Esophagus muscularis mucosa (tissue), 4 donors: ENCODE measurements around the gene FBXW5. TPM values are rescaled to one million over a fixed set of nuclear protein-coding genes. Genes with fewer than 3 reads are reported as not detected.

ENCODE experiments used
- DNase-seq: peaks from one replicate; pipeline ENCODE4 v3.0.0-alpha.2; 2017; ENCODE audit errors: extremely low spot score
- H3K27ac ChIP-seq, 4 donors: fragments of 200-600 bp; sonication (generic); replicated peaks in 1 of 4; 1 replicate in 3 of 4; 2 replicates in 1 of 4; pipeline ENCODE4 v1.5.1; 2016 to 2019; ENCODE audit warnings: mild to moderate bottlenecking in 1 of 4
- H3K27me3 ChIP-seq, 4 donors: fragments of 200-600 bp; sonication (generic); one replicate each; pipeline versions ENCODE4 v1.5.1 to v1.6.0; 2016 to 2019
- H3K36me3 ChIP-seq, 4 donors: fragments of 200-600 bp; sonication (generic); one replicate each; pipeline ENCODE4 v1.5.1; 2016 to 2019
- H3K4me1 ChIP-seq, 4 donors: fragments of 200-600 bp; sonication (generic); one replicate each; pipeline ENCODE4 v1.5.1; 2016 to 2019
- H3K4me3 ChIP-seq, 4 donors: fragments of 200-600 bp; sonication (generic); 1 replicate in 2 of 4; 2 replicates in 2 of 4; pipeline ENCODE4 v1.5.1; 2016 to 2019; ENCODE audit warnings: mild to moderate bottlenecking in 4 of 4, moderate library complexity in 1 of 4
- H3K9me3 ChIP-seq, 4 donors: fragments of 200-600 bp; sonication (generic); 1 replicate in 3 of 4; 2 replicates in 1 of 4; pipeline ENCODE4 v1.5.1; 2016 to 2019
- CTCF ChIP-seq, 3 experiments: fragments of 200-600 bp in 2 of 3; fragments of 450-650 bp in 1 of 3; sonication (generic) in 2 of 3; IDR thresholded peaks; one replicate each; pipeline ENCODE4 v1.5.1; 2017 to 2019; ENCODE audit warnings: antibody characterized with exemption in 3 of 3, mild to moderate bottlenecking in 2 of 3, moderate library complexity in 1 of 3
- EP300 ChIP-seq: sonication (generic); formaldehyde crosslinking; IDR thresholded peaks from one replicate; pipeline ENCODE4 v1.6.1; 2017; ENCODE audit warnings: antibody characterized with exemption
- POLR2A ChIP-seq: fragments of 450-650 bp; IDR thresholded peaks from one replicate; pipeline ENCODE4 v1.6.1; 2017; ENCODE audit warnings: antibody characterized with exemption, moderate library complexity, mild to moderate bottlenecking, low read depth
- POLR2AphosphoS5 ChIP-seq, 2 donors: sonication (generic); formaldehyde crosslinking; IDR thresholded peaks; one replicate each; pipeline ENCODE4 v1.6.1; 2017; ENCODE audit warnings: antibody characterized with exemption in 2 of 2
- WGBS: methylation state at CpG from one replicate; pipeline ENCODE4 v1.1.5; 2018; 5-methylcytosine and 5-hydroxymethylcytosine counted together
- intact Hi-C: fragments of 100-400 bp; cut with DNase I; formaldehyde crosslinking; loops from one replicate; pipeline ENCODE4 v1.15.1; 2023
- total RNA-seq, 4 donors: library from RNA; depleted of rRNA; stranded (reverse); fragments of >200 nt; gene quantifications; one replicate each; pipeline versions ENCODE4 v1.1.0 to v1.2.1, GENCODE V29; 2016

Gene FBXW5
- total RNA-seq, 4 donors from 2014 or later = 238 to 303 (median 267) TPM

- no peaks in the 10 kb centered on the region for H3K27me3 ChIP-seq
- H3K4me1 ChIP-seq = peaks cover 29 to 33% (median 31%) of the 10 kb centered on the region in 4 donors
- H3K36me3 ChIP-seq = peaks cover 8 to 38% (median 34%) of the 10 kb centered on the region in 4 donors
- no peak for DNase-seq
- H3K27ac ChIP-seq = no peak overlapping the region
- TF ChIP-seq CTCF (IDR thresholded peaks at IDR 0.05) = no peak
- H3K9me3 ChIP-seq = no peaks in the 10 kb centered on the region
- no peak overlapping the region for H3K4me3 ChIP-seq
- 96% methylated on average over 18 of the region's 21 CpGs for WGBS
- intact Hi-C loops = no loop called here
These were observed 45.9 kb downstream of the FBXW5 start for GRCh38 chr9:136898483-136899100.

- H3K36me3 ChIP-seq = peaks cover 8 to 51% (median 49%) of the 10 kb centered on the region in 4 donors
- H3K9me3 ChIP-seq = no peaks in the 10 kb centered on the region
- no peaks in the 10 kb centered on the region for H3K27me3 ChIP-seq
- WGBS = 78% methylated on average over 8 of the region's 11 CpGs
- H3K4me3 ChIP-seq = no peak overlapping the region
- peaks cover 4 to 7% (median 6%) of the 10 kb centered on the region in 4 donors for H3K4me1 ChIP-seq
- DNase-seq = no peak
- intact Hi-C loops = no loop called here
- TF ChIP-seq CTCF (IDR thresholded peaks at IDR 0.05) (no peak), POLR2A (no peak), POLR2AphosphoS5 (IDR thresholded peaks at IDR 0.05) (no peak), EP300 (no peak)
- no peak overlapping the region for H3K27ac ChIP-seq
These were observed 48.5 kb downstream of the FBXW5 start for GRCh38 chr9:136896027-136896426.

GRCh38 chr9:136890661-136891060, 53.9 kb downstream of the FBXW5 start:
- H3K9me3 ChIP-seq = no peaks in the 10 kb centered on the region
- H3K4me1 ChIP-seq = peaks cover 13 to 19% (median 17%) of the 10 kb centered on the region in 4 donors
- no peak for DNase-seq
- 78% methylated on average over 13 of the region's 13 CpGs for WGBS
- H3K4me3 ChIP-seq = no peak overlapping the region
- peaks cover 0 to 43% (median 34%) of the 10 kb centered on the region in 4 donors for H3K36me3 ChIP-seq
- H3K27me3 ChIP-seq = no peaks in the 10 kb centered on the region
- intact Hi-C loops = no loop called here
- no peak overlapping the region for H3K27ac ChIP-seq
- TF ChIP-seq POLR2AphosphoS5 (IDR thresholded peaks at IDR 0.05) = no peak
- TF ChIP-seq CTCF (IDR thresholded peaks at IDR 0.05) = no peak
- no peak for TF ChIP-seq EP300
- TF ChIP-seq POLR2A = no peak

Other genes starting within 250 kb of the FBXW5 start
- gene DIPK1B, start 232.2 kb downstream of the FBXW5 start, total RNA-seq = 10 to 100 TPM in 3 of 4 donors, 1 to 10 TPM in 1; 6.6 to 27.8 (median 21.5) TPM
- 10 to 100 TPM in 2 of 4 donors, 1 to 10 TPM in 2; 7.0 to 12.6 (median 9.8) TPM for gene LCN10, start 201.8 kb downstream of the FBXW5 start, total RNA-seq
- gene LCN6, start 196.2 kb downstream of the FBXW5 start, total RNA-seq = 10 to 100 TPM; 12.5 to 32.0 (median 23.9) TPM
- gene LCN8, start 186.5 kb downstream of the FBXW5 start, total RNA-seq = not detected
- not detected for gene LCN15, start 180.2 kb downstream of the FBXW5 start, total RNA-seq
- gene TMEM141, start 153.4 kb downstream of the FBXW5 start, total RNA-seq = 10 to 100 TPM; 27.9 to 48.7 (median 31.5) TPM
- gene CCDC183, start 148.4 kb downstream of the FBXW5 start, total RNA-seq = 1 to 10 TPM in 2 of 4 donors, under 1 TPM in 2; 0.33 to 2.5 (median 1.4) TPM
- gene RABL6, start 136.8 kb downstream of the FBXW5 start, total RNA-seq = 100 to 1,000 TPM in 1 of 4 donors, 10 to 100 TPM in 3; 56.3 to 110 (median 83.0) TPM
- gene AJM1, start 102.3 kb downstream of the FBXW5 start, total RNA-seq = 10 to 100 TPM in 3 of 4 donors, 1 to 10 TPM in 1; 3.3 to 14.0 (median 11.4) TPM
- gene PHPT1, start 95.3 kb downstream of the FBXW5 start, total RNA-seq = 10 to 100 TPM; 43.4 to 84.1 (median 53.9) TPM
- 1 to 10 TPM; 1.7 to 4.7 (median 2.1) TPM for gene MAMDC4, start 92.4 kb downstream of the FBXW5 start, total RNA-seq
- gene EDF1, start 78.4 kb downstream of the FBXW5 start, total RNA-seq = 100 to 1,000 TPM; 233 to 283 (median 247) TPM
- 10 to 100 TPM in 2 of 4 donors, 1 to 10 TPM in 2; 6.6 to 15.5 (median 12.4) TPM for gene TRAF2, start 58.2 kb downstream of the FBXW5 start, total RNA-seq
- not detected for gene C8G, start 505 bp upstream of the FBXW5 start, total RNA-seq
- gene LCN12, start 7.5 kb upstream of the FBXW5 start, total RNA-seq = not detected
- 10 to 100 TPM; 10.4 to 77.9 (median 51.6) TPM for gene PTGDS, start 32.8 kb upstream of the FBXW5 start, total RNA-seq
- gene LCNL1, start 38.3 kb upstream of the FBXW5 start, total RNA-seq = under 1 TPM in 3 of 4 donors, not detected in 1; 0.11 to 0.42 (median 0.39) TPM
- gene PAXX, start 47.7 kb upstream of the FBXW5 start, total RNA-seq = 10 to 100 TPM; 28.8 to 39.9 (median 37.8) TPM
- gene CLIC3, start 51.8 kb upstream of the FBXW5 start, total RNA-seq = 1 to 10 TPM in 2 of 4 donors, not detected in 2; 1.4 to 2.5 TPM
- 10 to 100 TPM; 17.4 to 30.9 (median 21.6) TPM for gene ABCA2, start 83.5 kb upstream of the FBXW5 start, total RNA-seq
- under 1 TPM in 2 of 4 donors, not detected in 2; 0.32 to 0.83 TPM for gene FUT7, start 87.3 kb upstream of the FBXW5 start, total RNA-seq
- 100 to 1,000 TPM in 2 of 4 donors, 10 to 100 TPM in 2; 45.3 to 119 (median 91.5) TPM for gene NPDC1, start 101.4 kb upstream of the FBXW5 start, total RNA-seq
- 1 to 10 TPM in 2 of 4 donors, under 1 TPM in 2; 0.42 to 1.2 (median 1.0) TPM for gene ENTPD2, start 109.3 kb upstream of the FBXW5 start, total RNA-seq
- gene SAPCD2, start 125.8 kb upstream of the FBXW5 start, total RNA-seq = under 1 TPM in 3 of 4 donors, not detected in 1; 0.17 to 0.40 (median 0.26) TPM
- 1 to 10 TPM; 3.6 to 5.8 (median 5.0) TPM for gene UAP1L1, start 132.8 kb upstream of the FBXW5 start, total RNA-seq
- gene MAN1B1, start 142.2 kb upstream of the FBXW5 start, total RNA-seq = 10 to 100 TPM; 22.4 to 36.6 (median 27.0) TPM
- 100 to 1,000 TPM in 2 of 4 donors, 10 to 100 TPM in 2; 90.1 to 121 (median 104) TPM for gene DPP7, start 170.0 kb upstream of the FBXW5 start, total RNA-seq
- under 1 TPM in 3 of 4 donors, not detected in 1; 0.11 to 0.50 (median 0.19) TPM for gene GRIN1, start 194.4 kb upstream of the FBXW5 start, total RNA-seq
- gene LRRC26, start 225.3 kb upstream of the FBXW5 start, total RNA-seq = not detected
- not detected for gene TMEM210, start 227.3 kb upstream of the FBXW5 start, total RNA-seq
- gene ANAPC2, start 243.8 kb upstream of the FBXW5 start, total RNA-seq = 10 to 100 TPM; 18.7 to 28.7 (median 25.1) TPM
- 10 to 100 TPM; 58.2 to 99.5 (median 76.7) TPM for gene SSNA1, start 243.9 kb upstream of the FBXW5 start, total RNA-seq